Activated T-helper 1 cell treated with anti-CD3 and anti-CD28 coated beads, Interleukin-12 subunit alpha, Interleukin-12 subunit beta, Interleukin-2, Interleukin-4 antibody, amounts not matched to agents 30 ng/mL and 10 ng/mL and 1 ng/mL, durations not matched to agents 14 hours and 24 hours and 36 hours (primary cell): ENCODE results near the gene MLKL. TPM values are rescaled to one million over a fixed set of nuclear protein-coding genes. Genes with fewer than 3 reads are reported as not detected.

ENCODE experiments used
- DNase-seq: peaks from one replicate; pipeline ENCODE4 v3.0.0; 2021; ENCODE audit warnings: low spot score
- H3K27ac Mint-ChIP-seq: one replicate; pipeline ENCODE4 v1.8.0; 2021; ENCODE audit warnings: mild to moderate bottlenecking, mixed read lengths
- H3K27me3 Mint-ChIP-seq: one replicate; pipeline ENCODE4 v1.8.0; 2022; ENCODE audit warnings: mild to moderate bottlenecking, moderate library complexity, mixed read lengths; ENCODE audit not compliant: insufficient read depth
- H3K36me3 Mint-ChIP-seq: one replicate; pipeline ENCODE4 v1.8.0; 2021; ENCODE audit warnings: low read depth, mixed read lengths
- H3K4me1 Mint-ChIP-seq: one replicate; pipeline ENCODE4 v1.8.0; 2021; ENCODE audit warnings: low read depth, mixed read lengths
- H3K4me3 Mint-ChIP-seq: one replicate; pipeline ENCODE4 v1.8.0; 2021; ENCODE audit warnings: mild to moderate bottlenecking, moderate library complexity, mixed read lengths
- H3K9me3 Mint-ChIP-seq: one replicate; pipeline ENCODE4 v1.8.0; 2021; ENCODE audit warnings: mixed read lengths
- intact Hi-C: fragments of 100-400 bp; cut with micrococcal nuclease; formaldehyde crosslinking; loops from one replicate; pipeline ENCODE4 v1.15.1; 2024
- total RNA-seq: library from RNA; stranded (reverse); gene quantifications from 2 replicates; pipeline ENCODE4 v1.2.3, GENCODE V29; 2022

The MLKL gene
- total RNA-seq, 1 donor from 2014 or later = 23.9 TPM

GRCh38 chr16:74650966-74651567, 49.6 kb downstream of the MLKL start:
- Mint-ChIP-seq H3K4me3 (no peak overlapping the region), H3K27ac (no peak overlapping the region), H3K36me3 (peaks cover 29% of the 10 kb centered on the region), H3K9me3 (no peaks in the 10 kb centered on the region), H3K27me3 (no peaks in the 10 kb centered on the region), H3K4me1 (peaks cover 23% of the 10 kb centered on the region)
- intact Hi-C loops = loop anchor here (1.0 kb wide), 1 partner anchor 13 kb away; no protein-coding TSS in a partner anchor
- DNase-seq = no peak

GRCh38 chr16:74649839-74650504, 50.7 kb downstream of the MLKL start:
- peaks cover 23% of the 10 kb centered on the region for H3K36me3 Mint-ChIP-seq

GRCh38 chr16:74641969-74642368, 58.7 kb downstream of the MLKL start:
- no peak overlapping the region for H3K27ac Mint-ChIP-seq
- DNase-seq = no peak
- no peaks in the 10 kb centered on the region for H3K4me1 Mint-ChIP-seq
- no peak overlapping the region for H3K4me3 Mint-ChIP-seq
- H3K9me3 Mint-ChIP-seq = no peaks in the 10 kb centered on the region
- peaks cover 31% of the 10 kb centered on the region for H3K36me3 Mint-ChIP-seq
- H3K27me3 Mint-ChIP-seq = no peaks in the 10 kb centered on the region
- intact Hi-C loops = no loop called here

More at GRCh38 chr16:74649839-74650504, 50.7 kb downstream of the MLKL start:
- DNase-seq = no peak
- no peaks in the 10 kb centered on the region for H3K9me3 Mint-ChIP-seq
- H3K4me1 Mint-ChIP-seq = peaks cover 17% of the 10 kb centered on the region
- intact Hi-C loops = no loop called here
- H3K27me3 Mint-ChIP-seq = no peaks in the 10 kb centered on the region
- no peak overlapping the region for H3K27ac Mint-ChIP-seq
- H3K4me3 Mint-ChIP-seq = no peak overlapping the region

GRCh38 chr16:74637742-74638453, 62.8 kb downstream of the MLKL start:
- intact Hi-C loops = no loop called here
- H3K9me3 Mint-ChIP-seq = no peaks in the 10 kb centered on the region
- H3K27ac Mint-ChIP-seq = no peak overlapping the region
- H3K27me3 Mint-ChIP-seq = no peaks in the 10 kb centered on the region
- no peak overlapping the region for H3K4me3 Mint-ChIP-seq
- no peaks in the 10 kb centered on the region for H3K4me1 Mint-ChIP-seq
- peaks cover 30% of the 10 kb centered on the region for H3K36me3 Mint-ChIP-seq
- no peak for DNase-seq

- peaks cover 39% of the 10 kb centered on the region for H3K36me3 Mint-ChIP-seq
- H3K9me3 Mint-ChIP-seq = no peaks in the 10 kb centered on the region
- intact Hi-C loops = no loop called here
- no peaks in the 10 kb centered on the region for H3K27me3 Mint-ChIP-seq
- no peak overlapping the region for H3K4me3 Mint-ChIP-seq
- H3K4me1 Mint-ChIP-seq = no peaks in the 10 kb centered on the region
- no peak for DNase-seq
- no peak overlapping the region for H3K27ac Mint-ChIP-seq
These were observed 65.4 kb downstream of the MLKL start for GRCh38 chr16:74635303-74635702.

GRCh38 chr16:74633686-74634085, 67.0 kb downstream of the MLKL start:
- H3K9me3 Mint-ChIP-seq = no peaks in the 10 kb centered on the region
- no peak overlapping the region for H3K4me3 Mint-ChIP-seq
- H3K27ac Mint-ChIP-seq = no peak overlapping the region
- no peaks in the 10 kb centered on the region for H3K27me3 Mint-ChIP-seq
- intact Hi-C loops = no loop called here
- H3K36me3 Mint-ChIP-seq = peaks cover 47% of the 10 kb centered on the region
- no peak for DNase-seq
- H3K4me1 Mint-ChIP-seq = peaks cover 11% of the 10 kb centered on the region

GRCh38 chr16:74627506-74628220, 73.0 kb downstream of the MLKL start:
- Mint-ChIP-seq H3K4me3 (no peak overlapping the region), H3K9me3 (no peaks in the 10 kb centered on the region), H3K27me3 (no peaks in the 10 kb centered on the region), H3K36me3 (peaks cover 70% of the 10 kb centered on the region), H3K27ac (peak overlapping the region; percentile 91), H3K4me1 (peaks cover 53% of the 10 kb centered on the region)
- intact Hi-C loops = loop anchor here (1.0 to 5.0 kb wide), 5 partner anchors 20 to 260 kb away; partner anchors contain the start of genes GLG1 and RFWD3
- DNase-seq = no peak

GRCh38 chr16:74626741-74627416, 73.8 kb downstream of the MLKL start:
- no peak for DNase-seq
- Mint-ChIP-seq H3K27me3 (no peaks in the 10 kb centered on the region), H3K9me3 (no peaks in the 10 kb centered on the region), H3K36me3 (peaks cover 72% of the 10 kb centered on the region), H3K27ac (peak overlapping the region; percentile 91), H3K4me3 (peak overlapping the region; percentile 47), H3K4me1 (peaks cover 53% of the 10 kb centered on the region)
- intact Hi-C loops = loop anchor here (1.0 to 5.0 kb wide), 6 partner anchors 20 to 260 kb away; partner anchors contain the start of genes GLG1 and RFWD3

GRCh38 chr16:74625500-74626350, 74.9 kb downstream of the MLKL start:
- intact Hi-C loops = loop anchor here (1.0 to 5.0 kb wide), 5 partner anchors 27 to 258 kb away; partner anchors contain the start of gene RFWD3
- peak overlapping the region; percentile 91 for H3K27ac Mint-ChIP-seq
- peaks cover 53% of the 10 kb centered on the region for H3K4me1 Mint-ChIP-seq
- no peaks in the 10 kb centered on the region for H3K27me3 Mint-ChIP-seq
- peaks cover 73% of the 10 kb centered on the region for H3K36me3 Mint-ChIP-seq
- no peaks in the 10 kb centered on the region for H3K9me3 Mint-ChIP-seq
- DNase-seq = no peak
- H3K4me3 Mint-ChIP-seq = peak overlapping the region; percentile 47

GRCh38 chr16:74623839-74624235, 76.8 kb downstream of the MLKL start:
- H3K36me3 Mint-ChIP-seq = peaks cover 61% of the 10 kb centered on the region
- intact Hi-C loops = loop anchor here (2.0 kb wide), 1 partner anchor 157 kb away; no protein-coding TSS in a partner anchor
- peaks cover 44% of the 10 kb centered on the region for H3K4me1 Mint-ChIP-seq
- no peaks in the 10 kb centered on the region for H3K27me3 Mint-ChIP-seq
- H3K9me3 Mint-ChIP-seq = no peaks in the 10 kb centered on the region
- DNase-seq = no peak
- H3K4me3 Mint-ChIP-seq = no peak overlapping the region
- H3K27ac Mint-ChIP-seq = peak overlapping the region; percentile 43

GRCh38 chr16:74623214-74623838, 77.3 kb downstream of the MLKL start:
- H3K36me3 Mint-ChIP-seq = peaks cover 56% of the 10 kb centered on the region
- peaks cover 39% of the 10 kb centered on the region for H3K4me1 Mint-ChIP-seq
- H3K27ac Mint-ChIP-seq = no peak overlapping the region
- intact Hi-C loops = loop anchor here (2.0 kb wide), 1 partner anchor 157 kb away; no protein-coding TSS in a partner anchor
- DNase-seq = no peak
- H3K9me3 Mint-ChIP-seq = no peaks in the 10 kb centered on the region
- no peaks in the 10 kb centered on the region for H3K27me3 Mint-ChIP-seq
- H3K4me3 Mint-ChIP-seq = no peak overlapping the region
